ENCODE measurements around the gene TRAM2.

DNA sequence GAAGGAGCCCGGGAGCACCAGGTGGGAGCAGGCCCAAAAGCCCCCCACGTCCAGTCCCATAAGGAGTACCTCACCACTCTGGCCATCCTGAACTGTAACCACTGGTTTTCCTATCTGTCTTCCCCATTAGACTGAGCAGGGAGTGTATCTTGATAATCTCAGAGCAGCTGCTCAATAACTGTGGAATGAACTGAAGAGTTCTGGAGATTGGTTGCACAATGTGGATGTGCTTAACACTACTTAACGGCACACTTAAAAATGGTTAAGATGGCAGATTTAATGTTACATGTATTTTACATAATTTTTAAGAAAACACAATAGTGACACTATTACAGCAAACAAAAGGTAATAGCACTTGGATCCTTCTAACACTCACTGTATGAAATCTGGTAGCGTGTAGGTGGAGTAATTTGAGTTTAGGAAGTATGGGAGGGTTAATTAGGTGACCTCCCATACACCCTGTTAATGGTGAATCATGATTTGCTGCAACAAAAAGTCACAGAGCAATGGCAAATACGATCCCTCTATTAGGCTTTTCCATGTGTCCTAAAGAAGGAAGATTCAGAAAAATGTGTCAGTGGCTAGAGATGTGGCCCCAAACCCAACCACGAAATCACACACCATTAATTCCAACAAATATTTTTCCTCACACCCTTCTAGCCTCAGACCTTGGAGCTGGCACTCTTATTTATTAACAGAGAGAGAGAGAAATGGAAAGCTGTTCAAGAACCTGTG lies 18.4 kb downstream of the TRAM2 start:
- TF ChIP-seq, protein P1, sequence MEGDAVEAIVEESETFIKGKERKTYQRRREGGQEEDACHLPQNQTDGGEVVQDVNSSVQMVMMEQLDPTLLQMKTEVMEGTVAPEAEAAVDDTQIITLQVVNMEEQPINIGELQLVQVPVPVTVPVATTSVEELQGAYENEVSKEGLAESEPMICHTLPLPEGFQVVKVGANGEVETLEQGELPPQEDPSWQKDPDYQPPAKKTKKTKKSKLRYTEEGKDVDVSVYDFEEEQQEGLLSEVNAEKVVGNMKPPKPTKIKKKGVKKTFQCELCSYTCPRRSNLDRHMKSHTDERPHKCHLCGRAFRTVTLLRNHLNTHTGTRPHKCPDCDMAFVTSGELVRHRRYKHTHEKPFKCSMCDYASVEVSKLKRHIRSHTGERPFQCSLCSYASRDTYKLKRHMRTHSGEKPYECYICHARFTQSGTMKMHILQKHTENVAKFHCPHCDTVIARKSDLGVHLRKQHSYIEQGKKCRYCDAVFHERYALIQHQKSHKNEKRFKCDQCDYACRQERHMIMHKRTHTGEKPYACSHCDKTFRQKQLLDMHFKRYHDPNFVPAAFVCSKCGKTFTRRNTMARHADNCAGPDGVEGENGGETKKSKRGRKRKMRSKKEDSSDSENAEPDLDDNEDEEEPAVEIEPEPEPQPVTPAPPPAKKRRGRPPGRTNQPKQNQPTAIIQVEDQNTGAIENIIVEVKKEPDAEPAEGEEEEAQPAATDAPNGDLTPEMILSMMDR (conservative IDR thresholded peaks at IDR 0.05; ENCODE audit: low read length), result no peak
- TF ChIP-seq EZH2phosphoT487 (IDR thresholded peaks at IDR 0.05; ENCODE audit: borderline replicate concordance), result no peak
